Hepatocyte (in vitro differentiated cells): ENCODE measurements around the gene VAMP8.

Experiments
- CTCF ChIP-seq: fragments of 200-600 bp; sonication (generic); IDR thresholded peaks from 2 replicates; pipeline ENCODE4 v1.5.1; 2016; ENCODE audit warnings: antibody characterized with exemption, mild to moderate bottlenecking; ENCODE audit not compliant: poor library complexity
- EZH2 ChIP-seq: fragments of 200-600 bp; sonication (generic); IDR thresholded peaks from 2 replicates; pipeline ENCODE4 v1.6.1; 2016; ENCODE audit warnings: antibody characterized with exemption, mild to moderate bottlenecking, borderline replicate concordance
- EZH2phosphoT487 ChIP-seq: fragments of 200-600 bp; sonication (generic); IDR thresholded peaks from one replicate; pipeline ENCODE4 v1.6.1; 2018; ENCODE audit warnings: antibody characterized with exemption, mild to moderate bottlenecking, low read depth, moderate library complexity; ENCODE audit not compliant: unreplicated experiment, severe bottlenecking

- TF ChIP-seq CTCF (no peak), EZH2 (no peak), EZH2phosphoT487 (no peak)
These were observed 42.5 kb upstream of the VAMP8 start for GRCh38 chr2:85534881-85535280.
